Keratinocyte (primary cell): ENCODE measurements around the gene ROPN1L. TPM values are rescaled to one million over a fixed set of nuclear protein-coding genes. Genes with fewer than 3 reads are reported as not detected.

ENCODE experiments used
- DNase-seq: peaks from one replicate; pipeline ENCODE4 v3.0.0-alpha.2; 2011; ENCODE audit warnings: low read depth, missing footprints, low spot score
- FAIRE-seq: peaks from 2 replicates; lab custom pipeline; 2011; peaks lifted over from hg19 to GRCh38; lab: Jason Lieb, UNC
- H2AFZ ChIP-seq: 2 replicates; pipeline ENCODE4 v1.6.0; 2012; ENCODE audit warnings: low read length, control low read depth, inconsistent platforms; ENCODE audit not compliant: control insufficient read depth
- H3K27ac ChIP-seq: 2 replicates; pipeline ENCODE4 v1.5.1; 2011; ENCODE audit warnings: low read length; ENCODE audit not compliant: control insufficient read depth, insufficient read depth
- H3K27me3 ChIP-seq: 3 replicates; pipeline ENCODE4 v1.6.0; 2011; ENCODE audit warnings: low read length; ENCODE audit not compliant: control insufficient read depth, insufficient read depth; ENCODE audit errors: extremely low read depth
- H3K36me3 ChIP-seq, 2 experiments: 2 replicates in 1 of 2; 3 replicates in 1 of 2; pipeline ENCODE4 v1.5.1; 2011; ENCODE audit warnings: low read length in 2 of 2, mild to moderate bottlenecking in 1 of 2; ENCODE audit not compliant: control insufficient read depth in 2 of 2, insufficient read depth in 2 of 2; ENCODE audit errors: extremely low read depth in 1 of 2
- H3K4me1 ChIP-seq: 3 replicates; pipeline ENCODE4 v1.5.1; 2011; ENCODE audit warnings: low read length; ENCODE audit not compliant: control insufficient read depth, insufficient read depth; ENCODE audit errors: extremely low read depth
- H3K4me2 ChIP-seq: 3 replicates; pipeline ENCODE4 v1.6.0; 2011; ENCODE audit warnings: low read depth, low read length; ENCODE audit not compliant: control insufficient read depth, insufficient read depth; ENCODE audit errors: extremely low read depth
- H3K4me3 ChIP-seq, 3 experiments: fragments of 200-600 bp in 1 of 3; sonication (generic) in 1 of 3; 2 replicates in 2 of 3; 3 replicates in 1 of 3; pipeline ENCODE4 v1.5.1; 2011 to 2016; ENCODE audit warnings: low read length in 3 of 3, mild to moderate bottlenecking in 3 of 3, control low read depth in 2 of 3, inconsistent platforms in 1 of 3, low read depth in 1 of 3, mixed read lengths in 1 of 3, mixed run types in 1 of 3, moderate library complexity in 1 of 3; ENCODE audit not compliant: control insufficient read depth in 2 of 3, insufficient read depth in 2 of 3; ENCODE audit errors: extremely low read depth in 1 of 3
- H3K79me2 ChIP-seq: 2 replicates; pipeline ENCODE4 v1.6.0; 2012; ENCODE audit warnings: low read length; ENCODE audit not compliant: control insufficient read depth, insufficient read depth
- H3K9ac ChIP-seq: 3 replicates; pipeline ENCODE4 v1.6.0; 2011; ENCODE audit warnings: low read length; ENCODE audit not compliant: control insufficient read depth, insufficient read depth; ENCODE audit errors: extremely low read depth
- H3K9me1 ChIP-seq: 3 replicates; pipeline ENCODE4 v1.6.0; 2011; ENCODE audit warnings: low read length; ENCODE audit not compliant: control insufficient read depth, insufficient read depth; ENCODE audit errors: extremely low read depth
- H3K9me3 ChIP-seq: 2 replicates; pipeline ENCODE4 v1.5.1; 2012; ENCODE audit warnings: low read depth, low read length; ENCODE audit not compliant: control insufficient read depth
- H4K20me1 ChIP-seq: 3 replicates; pipeline ENCODE4 v1.6.0; 2011; ENCODE audit warnings: low read length; ENCODE audit not compliant: control insufficient read depth, insufficient read depth; ENCODE audit errors: extremely low read depth
- EZH2 ChIP-seq: IDR thresholded peaks from one replicate; pipeline ENCODE4 v1.6.1; 2012; ENCODE audit warnings: inconsistent platforms, mild to moderate bottlenecking, low read length, moderate library complexity
- dilution Hi-C: fragments of 300-500 bp; cut with MboI; formaldehyde crosslinking; loops from one replicate; pipeline ENCODE4 v1.7.0; 2020; ENCODE audit warnings: low sequenced_read_pairs; ENCODE audit not compliant: extremely low pct_ligation_motif_present
- polyA plus RNA-seq, 5 experiments: library from polyadenylated mRNA; depleted of rRNA in 3 of 5; stranded (reverse) in 3 of 5; stranded (forward) in 1 of 5; unstranded in 1 of 5; fragments of >200 nt; gene quantifications; 1 replicate in 1 of 5; 2 replicates in 3 of 5; 3 replicates in 1 of 5; pipeline versions ENCODE4 v1.2.1 to v1.2.3, GENCODE V29; 2011 to 2012; ENCODE audit warnings: missing spikeins in 2 of 5, low read depth in 1 of 5, low replicate concordance in 1 of 5
- TF ChIP-seq, protein P1 (sequence below), 3 experiments: IDR thresholded peaks in 1 of 3; conservative IDR thresholded peaks in 1 of 3; optimal IDR thresholded peaks in 1 of 3; 2 replicates in 2 of 3; 3 replicates in 1 of 3; pipeline versions ENCODE3 to v1.5.1; 2011; ENCODE audit warnings: low read length in 3 of 3, mild to moderate bottlenecking in 3 of 3, moderate library complexity in 2 of 3, control low read depth in 1 of 3, inconsistent platforms in 1 of 3; ENCODE audit not compliant: insufficient read depth in 2 of 3; ENCODE audit errors: extremely low read depth in 1 of 3

The ROPN1L gene
- polyA plus RNA-seq, 1 donor (not counting 4 experiments of a cell fraction or from before 2014, with no cell fraction given): not detected

DNA sequence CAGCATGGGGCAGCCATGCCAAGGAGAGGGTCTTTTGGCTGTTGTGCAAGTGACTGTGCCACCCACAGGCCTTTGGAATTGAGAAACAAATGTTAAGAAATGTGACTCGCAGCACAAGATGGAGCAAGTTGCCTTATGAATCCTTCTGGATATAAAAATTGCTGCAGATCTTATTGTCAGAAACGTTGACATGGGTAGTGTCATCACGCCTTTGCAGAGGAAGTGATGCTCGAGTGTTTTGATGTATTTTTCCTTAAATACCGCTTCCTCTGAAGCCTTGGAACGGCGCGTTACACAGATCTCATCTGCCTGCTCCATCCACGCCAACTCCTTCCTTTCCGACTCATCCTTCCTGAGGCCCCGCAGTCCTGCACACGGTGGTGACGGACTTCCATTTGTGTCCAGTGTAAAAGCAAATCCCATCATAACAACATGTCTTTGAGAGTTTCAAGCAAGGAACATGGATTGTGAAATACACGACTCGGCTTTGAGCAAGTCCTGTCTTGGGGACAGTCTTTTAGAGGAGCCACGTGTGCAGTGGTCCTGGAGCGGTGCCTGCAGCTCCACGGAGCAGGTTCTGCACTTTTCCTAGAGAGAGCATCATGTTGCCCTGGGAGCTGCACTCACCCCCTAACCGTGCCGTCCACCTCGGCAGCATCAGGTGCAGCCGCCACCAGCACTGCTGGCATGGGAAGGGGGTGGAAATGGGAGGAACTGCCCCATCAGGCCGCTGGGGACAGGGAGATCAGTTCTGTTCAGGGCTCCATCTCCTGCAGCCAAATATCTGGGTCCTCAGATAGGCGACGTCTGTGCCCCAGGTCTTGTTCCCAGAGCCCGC lies 15.1 kb downstream of the ROPN1L start:
- no peaks in the 10 kb centered on the region for H3K9me3 ChIP-seq
- no peaks in the 10 kb centered on the region for H4K20me1 ChIP-seq
- no peaks in the 10 kb centered on the region for H3K36me3 ChIP-seq
- H3K4me3 ChIP-seq: no peak overlapping the region
- dilution Hi-C loops: no loop called here
- no peaks in the 10 kb centered on the region for H3K9me1 ChIP-seq
- no peak overlapping the region for H3K27ac ChIP-seq
- FAIRE-seq (no peak), DNase-seq (no peak)
- H2AFZ ChIP-seq: no peak overlapping the region
- no peak overlapping the region for H3K9ac ChIP-seq
- peaks cover 5% of the 10 kb centered on the region for H3K27me3 ChIP-seq
- TF ChIP-seq, protein P1, sequence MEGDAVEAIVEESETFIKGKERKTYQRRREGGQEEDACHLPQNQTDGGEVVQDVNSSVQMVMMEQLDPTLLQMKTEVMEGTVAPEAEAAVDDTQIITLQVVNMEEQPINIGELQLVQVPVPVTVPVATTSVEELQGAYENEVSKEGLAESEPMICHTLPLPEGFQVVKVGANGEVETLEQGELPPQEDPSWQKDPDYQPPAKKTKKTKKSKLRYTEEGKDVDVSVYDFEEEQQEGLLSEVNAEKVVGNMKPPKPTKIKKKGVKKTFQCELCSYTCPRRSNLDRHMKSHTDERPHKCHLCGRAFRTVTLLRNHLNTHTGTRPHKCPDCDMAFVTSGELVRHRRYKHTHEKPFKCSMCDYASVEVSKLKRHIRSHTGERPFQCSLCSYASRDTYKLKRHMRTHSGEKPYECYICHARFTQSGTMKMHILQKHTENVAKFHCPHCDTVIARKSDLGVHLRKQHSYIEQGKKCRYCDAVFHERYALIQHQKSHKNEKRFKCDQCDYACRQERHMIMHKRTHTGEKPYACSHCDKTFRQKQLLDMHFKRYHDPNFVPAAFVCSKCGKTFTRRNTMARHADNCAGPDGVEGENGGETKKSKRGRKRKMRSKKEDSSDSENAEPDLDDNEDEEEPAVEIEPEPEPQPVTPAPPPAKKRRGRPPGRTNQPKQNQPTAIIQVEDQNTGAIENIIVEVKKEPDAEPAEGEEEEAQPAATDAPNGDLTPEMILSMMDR (optimal IDR thresholded peaks at IDR 0.05 in 1 of 3, IDR thresholded peaks at IDR 0.05 in 1 of 3, conservative IDR thresholded peaks at IDR 0.05 in 1 of 3; ENCODE audit: extremely low read depth in 1 of 3, insufficient read depth in 2 of 3, low read length in 3 of 3): no peak
- TF ChIP-seq EZH2: no peak
- peaks cover 33% of the 10 kb centered on the region for H3K4me1 ChIP-seq
- no peak overlapping the region for H3K4me2 ChIP-seq
- H3K79me2 ChIP-seq: no peaks in the 10 kb centered on the region

DNA sequence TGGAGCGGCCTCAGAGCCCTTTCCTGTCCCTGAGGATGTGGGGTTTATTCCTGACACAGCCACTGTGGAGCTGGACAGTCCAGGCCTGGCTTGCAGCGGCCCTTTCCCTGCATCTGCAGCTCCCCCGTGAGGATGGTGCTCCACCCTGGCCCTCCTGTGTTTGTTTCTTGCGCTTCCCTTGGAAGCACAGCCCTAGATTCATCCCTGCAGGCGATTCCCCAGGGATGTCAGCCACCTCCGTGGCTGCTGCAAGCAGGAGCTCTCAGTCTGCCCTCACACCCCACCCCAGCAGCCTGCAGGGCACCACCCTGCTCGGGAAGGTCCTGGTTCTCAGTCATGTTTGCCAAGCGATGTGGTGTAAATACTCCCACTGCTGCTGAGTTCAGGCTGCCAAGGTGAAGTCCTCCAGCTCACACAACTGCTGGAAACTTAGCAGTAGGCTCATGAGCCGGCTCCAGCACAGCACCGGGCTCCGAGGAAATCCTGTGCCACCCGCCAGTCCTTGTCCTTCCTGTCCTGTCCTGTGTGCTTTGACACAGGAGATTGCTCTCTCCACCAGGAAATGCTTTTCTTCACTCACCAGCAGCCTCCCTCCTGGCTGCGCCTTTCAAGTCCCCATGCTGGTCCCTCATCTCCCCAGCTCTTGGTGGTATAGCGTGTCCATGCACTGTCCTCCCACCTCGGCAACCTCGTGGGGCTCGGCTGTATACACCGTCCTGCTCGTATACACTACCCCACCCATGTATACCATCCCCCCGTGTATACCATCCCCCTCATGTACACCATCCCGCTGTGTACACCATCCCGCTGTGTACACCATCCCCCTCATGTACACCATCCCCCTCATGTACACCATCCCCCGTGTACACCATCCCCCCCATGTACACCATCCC lies 16.2 kb downstream of the ROPN1L start:
- H3K4me1 ChIP-seq: peaks cover 31% of the 10 kb centered on the region
- FAIRE-seq (no peak), DNase-seq (no peak)
- H3K9me3 ChIP-seq: no peaks in the 10 kb centered on the region
- no peak overlapping the region for H3K4me2 ChIP-seq
- H3K9ac ChIP-seq: no peak overlapping the region
- no peak overlapping the region for H3K4me3 ChIP-seq
- no peak overlapping the region for H3K27ac ChIP-seq
- H3K36me3 ChIP-seq: no peaks in the 10 kb centered on the region
- no peaks in the 10 kb centered on the region for H4K20me1 ChIP-seq
- no peaks in the 10 kb centered on the region for H3K9me1 ChIP-seq
- dilution Hi-C loops: no loop called here
- peaks cover 5% of the 10 kb centered on the region for H3K27me3 ChIP-seq
- TF ChIP-seq, protein P1 (optimal IDR thresholded peaks at IDR 0.05 in 1 of 3, IDR thresholded peaks at IDR 0.05 in 1 of 3, conservative IDR thresholded peaks at IDR 0.05 in 1 of 3; ENCODE audit: extremely low read depth in 1 of 3, insufficient read depth in 2 of 3, low read length in 3 of 3): peak in 1 of 3 experiments; percentile 2
- no peak for TF ChIP-seq EZH2
- peak overlapping the region; percentile 22 for H2AFZ ChIP-seq
- H3K79me2 ChIP-seq: no peaks in the 10 kb centered on the region
